Activated CD4-positive, alpha-beta T cell treated with anti-CD3 and anti-CD28 coated beads, Interleukin-2, amount 10 ng/mL, durations not matched to agents 24 days and 14 days (primary cell): ENCODE data around the gene FAM83G. TPM values are rescaled to one million over a fixed set of nuclear protein-coding genes. Genes with fewer than 3 reads are reported as not detected.

Experiments used
- DNase-seq: peaks from one replicate; pipeline ENCODE4 v3.0.0; 2022
- H3K27ac Mint-ChIP-seq: one replicate; pipeline ENCODE4 v1.8.0; 2022; ENCODE audit warnings: mild to moderate bottlenecking, mixed read lengths
- H3K27me3 Mint-ChIP-seq: one replicate; pipeline ENCODE4 v1.8.0; 2022; ENCODE audit warnings: mixed read lengths
- H3K36me3 Mint-ChIP-seq: one replicate; pipeline ENCODE4 v1.8.0; 2022; ENCODE audit warnings: low read depth, mild to moderate bottlenecking, mixed read lengths
- H3K4me1 Mint-ChIP-seq: one replicate; pipeline ENCODE4 v1.8.0; 2021; ENCODE audit warnings: mixed read lengths
- H3K4me3 Mint-ChIP-seq: one replicate; pipeline ENCODE4 v1.8.0; 2022; ENCODE audit warnings: mild to moderate bottlenecking, moderate library complexity, mixed read lengths
- H3K9me3 Mint-ChIP-seq: one replicate; pipeline ENCODE4 v1.8.0; 2021; ENCODE audit warnings: mixed read lengths
- intact Hi-C: fragments of 100-400 bp; cut with micrococcal nuclease; formaldehyde crosslinking; loops from one replicate; pipeline ENCODE4 v1.15.1; 2023
- total RNA-seq: library from RNA; stranded (reverse); gene quantifications from 2 replicates; pipeline ENCODE4 v1.2.3, GENCODE V29; 2022

The FAM83G gene
- total RNA-seq, 1 donor from 2014 or later: 17.8 TPM

- no peaks in the 10 kb centered on the region for H3K9me3 Mint-ChIP-seq
- H3K27ac Mint-ChIP-seq: no peak overlapping the region
- H3K36me3 Mint-ChIP-seq: no peaks in the 10 kb centered on the region
- peaks cover 4% of the 10 kb centered on the region for H3K4me1 Mint-ChIP-seq
- H3K4me3 Mint-ChIP-seq: no peak overlapping the region
- intact Hi-C loops: no loop called here
- DNase-seq: no peak
- H3K27me3 Mint-ChIP-seq: peaks cover 16% of the 10 kb centered on the region
Observed at GRCh38 chr17:19010729-19011505, 6.4 kb upstream of the FAM83G start.

GRCh38 chr17:19009970-19010369, 5.4 kb upstream of the FAM83G start:
- Mint-ChIP-seq H3K4me1 (peaks cover 5% of the 10 kb centered on the region), H3K27me3 (peaks cover 17% of the 10 kb centered on the region), H3K9me3 (no peaks in the 10 kb centered on the region), H3K36me3 (no peaks in the 10 kb centered on the region), H3K4me3 (no peak overlapping the region), H3K27ac (no peak overlapping the region)
- DNase-seq: no peak
- intact Hi-C loops: no loop called here

GRCh38 chr17:19006698-19007097, 2.1 kb upstream of the FAM83G start:
- no peaks in the 10 kb centered on the region for H3K9me3 Mint-ChIP-seq
- peaks cover 21% of the 10 kb centered on the region for H3K4me1 Mint-ChIP-seq
- intact Hi-C loops: no loop called here
- H3K27me3 Mint-ChIP-seq: peaks cover 17% of the 10 kb centered on the region
- H3K36me3 Mint-ChIP-seq: peaks cover 5% of the 10 kb centered on the region
- H3K27ac Mint-ChIP-seq: no peak overlapping the region
- no peak overlapping the region for H3K4me3 Mint-ChIP-seq
- DNase-seq: no peak

GRCh38 chr17:19005789-19006430, 1.3 kb upstream of the FAM83G start:
- intact Hi-C loops: loop anchor here (2.0 kb wide), 1 partner anchor 149 kb away; no protein-coding TSS in a partner anchor
- Mint-ChIP-seq H3K27ac (peak overlapping the region; percentile 62), H3K4me3 (no peak overlapping the region)

GRCh38 chr17:19005137-19005773, 691 bp upstream of the FAM83G start:
- no peaks in the 10 kb centered on the region for H3K9me3 Mint-ChIP-seq
- intact Hi-C loops: loop anchor here (2.0 kb wide), 1 partner anchor 148 kb away; no protein-coding TSS in a partner anchor
- H3K27me3 Mint-ChIP-seq: peaks cover 17% of the 10 kb centered on the region
- peak overlapping the region; percentile 72 for H3K4me3 Mint-ChIP-seq
- peak overlapping the region; percentile 69 for H3K27ac Mint-ChIP-seq
- peaks cover 21% of the 10 kb centered on the region for H3K4me1 Mint-ChIP-seq
- no peak for DNase-seq
- peaks cover 5% of the 10 kb centered on the region for H3K36me3 Mint-ChIP-seq

More at GRCh38 chr17:19005789-19006430, 1.3 kb upstream of the FAM83G start:
- Mint-ChIP-seq H3K9me3 (no peaks in the 10 kb centered on the region), H3K36me3 (peaks cover 5% of the 10 kb centered on the region), H3K27me3 (peaks cover 17% of the 10 kb centered on the region), H3K4me1 (peaks cover 19% of the 10 kb centered on the region)
- DNase-seq: no peak

- DNase-seq: peak; percentile 76
- Mint-ChIP-seq H3K36me3 (peaks cover 5% of the 10 kb centered on the region), H3K4me3 (peak overlapping the region; percentile 90), H3K4me1 (peaks cover 21% of the 10 kb centered on the region), H3K9me3 (no peaks in the 10 kb centered on the region), H3K27me3 (peaks cover 12% of the 10 kb centered on the region), H3K27ac (peak overlapping the region; percentile 91)
- intact Hi-C loops: loop anchor here (2.0 to 5.0 kb wide), 2 partner anchors 36 to 147 kb away; no protein-coding TSS in a partner anchor
Observed at GRCh38 chr17:19003543-19004420, 782 bp downstream of the FAM83G start.

- Mint-ChIP-seq H3K4me3 (peak overlapping the region; percentile 90), H3K9me3 (no peaks in the 10 kb centered on the region), H3K36me3 (peaks cover 5% of the 10 kb centered on the region), H3K27ac (no peak overlapping the region), H3K4me1 (peaks cover 21% of the 10 kb centered on the region), H3K27me3 (peaks cover 9% of the 10 kb centered on the region)
- peak; percentile 67 for DNase-seq
- intact Hi-C loops: loop anchor here (5.0 kb wide), 1 partner anchor 36 kb away; no protein-coding TSS in a partner anchor
Observed at GRCh38 chr17:19002805-19003542, 1.6 kb downstream of the FAM83G start.

GRCh38 chr17:19001907-19002590, 2.5 kb downstream of the FAM83G start:
- intact Hi-C loops: loop anchor here (5.0 kb wide), 1 partner anchor 35 kb away; no protein-coding TSS in a partner anchor
- H3K27ac Mint-ChIP-seq: no peak overlapping the region
- H3K27me3 Mint-ChIP-seq: peaks cover 4% of the 10 kb centered on the region

GRCh38 chr17:19000531-19001325, 3.8 kb downstream of the FAM83G start:
- Mint-ChIP-seq H3K36me3 (peaks cover 14% of the 10 kb centered on the region), H3K27ac (no peak overlapping the region), H3K9me3 (no peaks in the 10 kb centered on the region), H3K27me3 (no peaks in the 10 kb centered on the region), H3K4me1 (peaks cover 17% of the 10 kb centered on the region), H3K4me3 (no peak overlapping the region)
- DNase-seq: no peak
- intact Hi-C loops: loop anchor here (5.0 kb wide), 1 partner anchor 33 kb away; no protein-coding TSS in a partner anchor

More at GRCh38 chr17:19001907-19002590, 2.5 kb downstream of the FAM83G start:
- H3K4me3 Mint-ChIP-seq: peak overlapping the region; percentile 90
- DNase-seq: no peak
- H3K9me3 Mint-ChIP-seq: no peaks in the 10 kb centered on the region
- H3K36me3 Mint-ChIP-seq: peaks cover 5% of the 10 kb centered on the region
- peaks cover 19% of the 10 kb centered on the region for H3K4me1 Mint-ChIP-seq

- no peak for DNase-seq
- H3K9me3 Mint-ChIP-seq: peaks cover 5% of the 10 kb centered on the region
- peaks cover 17% of the 10 kb centered on the region for H3K4me1 Mint-ChIP-seq
- no peak overlapping the region for H3K27ac Mint-ChIP-seq
- no peaks in the 10 kb centered on the region for H3K27me3 Mint-ChIP-seq
- H3K36me3 Mint-ChIP-seq: peaks cover 21% of the 10 kb centered on the region
- intact Hi-C loops: loop anchor here (5.0 kb wide), 1 partner anchor 33 kb away; no protein-coding TSS in a partner anchor
- no peak overlapping the region for H3K4me3 Mint-ChIP-seq
Observed at GRCh38 chr17:18999911-19000310, 4.7 kb downstream of the FAM83G start.

- Mint-ChIP-seq H3K4me1 (peaks cover 15% of the 10 kb centered on the region), H3K9me3 (peaks cover 6% of the 10 kb centered on the region), H3K27me3 (no peaks in the 10 kb centered on the region), H3K27ac (no peak overlapping the region), H3K4me3 (no peak overlapping the region), H3K36me3 (peaks cover 21% of the 10 kb centered on the region)
- no peak for DNase-seq
- intact Hi-C loops: no loop called here
Observed at GRCh38 chr17:18999394-18999793, 5.2 kb downstream of the FAM83G start.
